IMR-90 (cell line): ENCODE results near the gene SLC39A3. TPM values are rescaled to one million over a fixed set of nuclear protein-coding genes. Genes with fewer than 3 reads are reported as not detected.

ENCODE experiments used
- ATAC-seq: fragments of 200-7000 bp; cut with Tn5 transposase; 2 replicates; pipeline ENCODE4 v1.9.1; 2020; ENCODE audit warnings: low read depth, mild to moderate bottlenecking, moderate library complexity
- BruUV-seq: library from RNA; stranded (reverse); fragments of 400-500 nt; replicated peaks from 2 replicates; lab custom pipeline; 2021; lab: Mats Ljungman, UMichigan
- CTCF ChIA-PET: fragments of 300-600 bp; formaldehyde crosslinking; extraction: SDS; loops from one replicate; lab custom pipeline; 2021; ENCODE audit warnings: antibody characterized with exemption; lab: Yijun Ruan, JAX
- POLR2A ChIA-PET: fragments of 300-600 bp; sonication (Branson Sonifier 250); formaldehyde crosslinking; loops from one replicate; lab custom pipeline; 2022; ENCODE audit warnings: antibody characterized with exemption; ENCODE audit not compliant: unreplicated experiment; lab: Charles Lee
- DNase-seq: peaks from one replicate; pipeline ENCODE4 v3.0.0; 2013
- H2AFZ ChIP-seq: replicated peaks from 2 replicates; pipeline ENCODE3; 2013; ENCODE audit warnings: low read length, mild to moderate bottlenecking; ENCODE audit not compliant: poor library complexity
- H2AK5ac ChIP-seq: 2 replicates; pipeline ENCODE4 v1.6.1; 2013; ENCODE audit warnings: low read depth, low read length, inconsistent platforms
- H2AK9ac ChIP-seq: replicated peaks from 2 replicates; pipeline ENCODE3; 2013; ENCODE audit warnings: mild to moderate bottlenecking, low read depth, low read length, moderate library complexity; ENCODE audit not compliant: poor library complexity
- H2BK120ac ChIP-seq: 2 replicates; pipeline ENCODE4 v1.6.1; 2013; ENCODE audit warnings: low read depth, low read length, inconsistent platforms
- H2BK15ac ChIP-seq: 3 replicates; pipeline ENCODE4 v1.6.1; 2013; ENCODE audit warnings: low read depth, low read length, inconsistent platforms
- H2BK20ac ChIP-seq: 2 replicates; pipeline ENCODE4 v1.6.1; 2013; ENCODE audit warnings: low read depth, mild to moderate bottlenecking, inconsistent platforms, low read length, moderate library complexity
- H2BK5ac ChIP-seq: 2 replicates; pipeline ENCODE4 v1.6.1; 2013; ENCODE audit warnings: mild to moderate bottlenecking, low read depth, low read length, inconsistent platforms; ENCODE audit not compliant: poor library complexity, severe bottlenecking
- H3K14ac ChIP-seq: replicated peaks from 2 replicates; pipeline ENCODE4 v1.6.1; 2013; ENCODE audit warnings: low read depth, low read length, inconsistent platforms
- H3K18ac ChIP-seq: 2 replicates; pipeline ENCODE4 v1.6.1; 2013; ENCODE audit warnings: low read depth, low read length, control low read depth
- H3K23ac ChIP-seq: 2 replicates; pipeline ENCODE4 v1.6.1; 2013; ENCODE audit warnings: low read depth, low read length, inconsistent platforms
- H3K27ac ChIP-seq: 2 replicates; pipeline ENCODE4 v1.5.1; 2013; ENCODE audit warnings: mild to moderate bottlenecking, control low read depth, low read length; ENCODE audit not compliant: insufficient read depth
- H3K27me3 ChIP-seq: 2 replicates; pipeline ENCODE4 v1.6.1; 2013; ENCODE audit warnings: low read length; ENCODE audit not compliant: control insufficient read depth, insufficient read depth
- H3K36me3 ChIP-seq: 2 replicates; pipeline ENCODE4 v1.6.1; 2013; ENCODE audit warnings: low read length, mixed read lengths; ENCODE audit not compliant: control insufficient read depth, insufficient read depth
- H3K4ac ChIP-seq: 2 replicates; pipeline ENCODE4 v1.6.1; 2013; ENCODE audit warnings: low read depth, low read length, inconsistent platforms
- H3K4me1 ChIP-seq: 2 replicates; pipeline ENCODE4 v1.6.1; 2013; ENCODE audit warnings: low read length, mixed read lengths; ENCODE audit not compliant: control insufficient read depth, insufficient read depth
- H3K4me2 ChIP-seq: 2 replicates; pipeline ENCODE4 v1.6.1; 2013; ENCODE audit warnings: low read depth, mild to moderate bottlenecking, control low read depth, low read length, moderate library complexity
- H3K4me3 ChIP-seq: 2 replicates; pipeline ENCODE4 v1.5.1; 2013; ENCODE audit warnings: low read depth, mild to moderate bottlenecking, control low read depth, low read length, moderate library complexity; ENCODE audit not compliant: insufficient read depth
- H3K56ac ChIP-seq: 2 replicates; pipeline ENCODE4 v1.6.1; 2013; ENCODE audit warnings: low read length, inconsistent platforms; ENCODE audit not compliant: insufficient read depth; ENCODE audit errors: extremely low read depth
- H3K79me1 ChIP-seq, 2 experiments: 2 replicates each; pipeline ENCODE4 v1.6.1; 2013; ENCODE audit warnings: low read length in 2 of 2, inconsistent platforms in 1 of 2, low read depth in 1 of 2
- H3K9ac ChIP-seq: 2 replicates; pipeline ENCODE4 v1.6.1; 2013; ENCODE audit warnings: low read depth, low read length, control low read depth
- H3K9me1 ChIP-seq: 2 replicates; pipeline ENCODE4 v1.6.1; 2013; ENCODE audit warnings: low read length, inconsistent platforms; ENCODE audit not compliant: insufficient read depth
- H3K9me3 ChIP-seq: 2 replicates; pipeline ENCODE4 v1.6.1; 2013; ENCODE audit warnings: low read length; ENCODE audit not compliant: control insufficient read depth, insufficient read depth
- H4K20me1 ChIP-seq: 2 replicates; pipeline ENCODE4 v1.6.1; 2013; ENCODE audit warnings: low read length, inconsistent platforms; ENCODE audit not compliant: insufficient read depth
- H4K5ac ChIP-seq: 2 replicates; pipeline ENCODE4 v1.6.1; 2013; ENCODE audit warnings: mild to moderate bottlenecking, low read depth, low read length, control low read depth
- H4K8ac ChIP-seq, 2 experiments: 2 replicates each; pipeline ENCODE4 v1.6.1; 2013; ENCODE audit warnings: low read depth in 2 of 2, low read length in 2 of 2, control low read depth in 1 of 2, inconsistent platforms in 1 of 2
- H4K91ac ChIP-seq: 2 replicates; pipeline ENCODE4 v1.6.1; 2013; ENCODE audit warnings: low read depth, low read length, inconsistent platforms; ENCODE audit not compliant: insufficient read depth
- MAZ ChIP-seq: IDR thresholded peaks from 2 replicates; pipeline ENCODE4 v1.6.1; 2012; ENCODE audit warnings: low read depth, mild to moderate bottlenecking, low read length, improper control_type of control experiment, moderate library complexity, borderline replicate concordance
- RAD21 ChIP-seq: IDR thresholded peaks from 2 replicates; pipeline ENCODE4 v1.6.1; 2012; ENCODE audit warnings: low read length, improper control_type of control experiment
- WGBS, 2 experiments: methylation state at CpG; one replicate each; pipeline versions ENCODE4 v1.1.5 to v1.1.7; 2013; ENCODE audit warnings: missing lambda C conversion rate in 2 of 2; ENCODE audit not compliant: insufficient read length in 1 of 2; ENCODE audit errors: extremely low coverage in 2 of 2; 5-methylcytosine and 5-hydroxymethylcytosine counted together
- dilution Hi-C: fragments of 300-500 bp; cut with HindIII; formaldehyde crosslinking; loops from one replicate; pipeline ENCODE4 v1.14.3; 2018; ENCODE audit warnings: low sequenced_read_pairs; ENCODE audit not compliant: unreplicated experiment
- in situ Hi-C: fragments of 300-500 bp; cut with MboI; formaldehyde crosslinking; loops from 3 replicates; pipeline ENCODE4 v1.14.3; 2019; ENCODE audit warnings: low sequenced_read_pairs, inconsistent platforms, mixed read lengths
- intact Hi-C: fragments of 100-400 bp; cut with micrococcal nuclease; formaldehyde crosslinking; loops from 2 replicates; pipeline ENCODE4 v1.10.0; 2022
- polyA plus RNA-seq, 3 experiments: library from polyadenylated mRNA; depleted of rRNA; stranded (reverse); fragments of >200 nt; gene quantifications; 2 replicates each; pipeline ENCODE4 v1.2.3, GENCODE V29; 2012; ENCODE audit warnings: low replicate concordance in 1 of 3
- total RNA-seq: library from RNA; depleted of rRNA; stranded (reverse); fragments of >200 nt; gene quantifications from 2 replicates; pipeline ENCODE4 v1.2.3, GENCODE V29; 2012
- TF ChIP-seq, protein P1 (sequence below): conservative IDR thresholded peaks from 2 replicates; pipeline ENCODE4 v1.5.1; 2012; ENCODE audit warnings: mild to moderate bottlenecking, low read depth, low read length, improper control_type of control experiment

SLC39A3 gene
- total and polyA plus RNA-seq, 2 of the 4 experiments (the other 2 are of a cell fraction): 12.4 to 38.2 TPM

DNA sequence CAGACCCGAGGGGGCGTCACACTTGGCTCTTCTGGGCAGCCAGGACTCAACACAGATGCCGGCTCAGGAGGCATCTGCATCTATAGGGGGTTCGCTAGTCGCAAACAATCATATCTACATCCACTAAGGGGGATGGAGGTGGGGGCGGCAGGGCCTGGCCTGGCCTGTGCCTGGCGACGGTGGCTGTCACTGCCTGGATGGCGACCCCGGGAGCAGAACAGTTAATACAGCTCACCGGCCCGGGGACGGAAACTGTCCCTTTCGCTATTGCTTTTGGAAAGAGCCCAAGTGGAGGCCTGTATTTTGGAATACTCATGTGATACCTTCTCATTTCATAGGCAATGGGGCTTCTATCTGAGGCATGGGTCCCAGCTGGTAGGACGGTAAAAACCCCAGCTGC lies 25.6 kb upstream of the SLC39A3 start:
- H2AFZ ChIP-seq: no peak overlapping the region
- H2BK15ac ChIP-seq: no peak overlapping the region
- BruUV-seq: no TSS peak
- dilution Hi-C loops (no loop called here), in situ Hi-C loops (no loop called here), intact Hi-C loops (no loop called here)
- ATAC-seq: no peak
- no peak overlapping the region for H4K5ac ChIP-seq
- peaks cover 2% of the 10 kb centered on the region; the same call in 1 of the 2 replicates for H3K4me1 ChIP-seq
- H3K27me3 ChIP-seq: no peaks in the 10 kb centered on the region
- POLR2A ChIA-PET: no interaction called here
- no peak overlapping the region for H3K56ac ChIP-seq
- no peak overlapping the region for H2AK9ac ChIP-seq
- no peak overlapping the region for H4K91ac ChIP-seq
- no peaks in the 10 kb centered on the region for H3K9me1 ChIP-seq
- no peak overlapping the region for H2BK5ac ChIP-seq
- H3K4me2 ChIP-seq: no peak overlapping the region
- no peak overlapping the region for H3K14ac ChIP-seq
- H3K18ac ChIP-seq: no peak overlapping the region
- H3K27ac ChIP-seq: no peak overlapping the region
- no peak for DNase-seq
- H3K4me3 ChIP-seq: no peak overlapping the region
- no peak overlapping the region for H3K9ac ChIP-seq
- TF ChIP-seq, protein P1, sequence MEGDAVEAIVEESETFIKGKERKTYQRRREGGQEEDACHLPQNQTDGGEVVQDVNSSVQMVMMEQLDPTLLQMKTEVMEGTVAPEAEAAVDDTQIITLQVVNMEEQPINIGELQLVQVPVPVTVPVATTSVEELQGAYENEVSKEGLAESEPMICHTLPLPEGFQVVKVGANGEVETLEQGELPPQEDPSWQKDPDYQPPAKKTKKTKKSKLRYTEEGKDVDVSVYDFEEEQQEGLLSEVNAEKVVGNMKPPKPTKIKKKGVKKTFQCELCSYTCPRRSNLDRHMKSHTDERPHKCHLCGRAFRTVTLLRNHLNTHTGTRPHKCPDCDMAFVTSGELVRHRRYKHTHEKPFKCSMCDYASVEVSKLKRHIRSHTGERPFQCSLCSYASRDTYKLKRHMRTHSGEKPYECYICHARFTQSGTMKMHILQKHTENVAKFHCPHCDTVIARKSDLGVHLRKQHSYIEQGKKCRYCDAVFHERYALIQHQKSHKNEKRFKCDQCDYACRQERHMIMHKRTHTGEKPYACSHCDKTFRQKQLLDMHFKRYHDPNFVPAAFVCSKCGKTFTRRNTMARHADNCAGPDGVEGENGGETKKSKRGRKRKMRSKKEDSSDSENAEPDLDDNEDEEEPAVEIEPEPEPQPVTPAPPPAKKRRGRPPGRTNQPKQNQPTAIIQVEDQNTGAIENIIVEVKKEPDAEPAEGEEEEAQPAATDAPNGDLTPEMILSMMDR: no peak
- TF ChIP-seq RAD21 (no peak), MAZ (no peak)
- no peak overlapping the region for H4K8ac ChIP-seq
- H4K20me1 ChIP-seq: peaks cover 29% of the 10 kb centered on the region
- no peak overlapping the region for H2BK120ac ChIP-seq
- H3K9me3 ChIP-seq: no peaks in the 10 kb centered on the region
- WGBS, 2 experiments: 92% methylated on average over 4 of the region's 15 CpGs; no CpG with 5 or more reads in 1 of the 2 experiments
- H3K4ac ChIP-seq: no peak overlapping the region
- peaks cover 64% of the 10 kb centered on the region for H3K36me3 ChIP-seq
- no peak overlapping the region for H2AK5ac ChIP-seq
- H3K23ac ChIP-seq: no peak overlapping the region
- CTCF ChIA-PET: no interaction called here
- H2BK20ac ChIP-seq: no peak overlapping the region
- peaks cover 0 to 29% of the 10 kb centered on the region in 2 experiments; a peak in 1 of 4 replicates for H3K79me1 ChIP-seq
